Nephron progenitor cell (in vitro differentiated cells): ENCODE results near the gene PTGDS.

Experiments used
- DNase-seq: peaks from one replicate; pipeline ENCODE4 v3.0.0; 2021
- H3K27ac Mint-ChIP-seq: 2 replicates; pipeline ENCODE4 v1.8.0; 2021; ENCODE audit warnings: mild to moderate bottlenecking, moderate library complexity, mixed read lengths
- H3K27me3 Mint-ChIP-seq: 2 replicates; pipeline ENCODE4 v1.8.0; 2021; ENCODE audit warnings: mild to moderate bottlenecking, low read depth, mixed read lengths; ENCODE audit not compliant: poor library complexity
- H3K36me3 Mint-ChIP-seq: 2 replicates; pipeline ENCODE4 v1.8.0; 2021; ENCODE audit warnings: low read depth, mixed read lengths
- H3K4me1 Mint-ChIP-seq: 2 replicates; pipeline ENCODE4 v1.8.0; 2021; ENCODE audit warnings: mixed read lengths
- H3K4me3 Mint-ChIP-seq: 2 replicates; pipeline ENCODE4 v1.8.0; 2021; ENCODE audit warnings: mild to moderate bottlenecking, moderate library complexity, mixed read lengths
- H3K9me3 Mint-ChIP-seq: 2 replicates; pipeline ENCODE4 v1.8.0; 2021; ENCODE audit warnings: mild to moderate bottlenecking, moderate library complexity, mixed read lengths
- TF ChIP-seq, protein P1 (sequence below): fragments of 200-600 bp; sonication (generic); IDR thresholded peaks from 2 replicates; pipeline ENCODE4 v1.5.0; 2021; ENCODE audit warnings: antibody characterized with exemption

Gene PTGDS

DNA sequence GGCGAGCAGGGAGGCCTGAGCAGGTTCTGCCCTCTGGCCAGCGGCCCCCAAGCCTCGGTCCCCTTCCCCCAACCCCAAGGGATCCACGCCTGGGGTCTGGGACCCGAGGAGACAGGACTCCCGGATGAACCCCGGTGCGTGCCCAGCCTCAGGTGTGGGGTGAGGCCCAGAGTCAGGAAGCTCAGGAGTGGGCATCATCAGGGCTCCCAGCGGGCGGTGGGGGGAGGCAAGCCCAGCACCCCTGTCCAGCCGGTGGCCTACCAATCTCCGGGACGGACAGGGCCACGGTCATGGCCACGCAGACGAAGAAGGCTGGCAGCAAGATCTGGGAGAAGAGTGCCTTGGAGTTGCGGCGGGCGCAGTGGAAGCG is 36.3 kb downstream of the PTGDS start:
- Mint-ChIP-seq H3K27ac (no peak overlapping the region), H3K4me3 (no peak overlapping the region), H3K36me3 (peaks cover 14% of the 10 kb centered on the region), H3K27me3 (no peaks in the 10 kb centered on the region), H3K4me1 (no peaks in the 10 kb centered on the region), H3K9me3 (no peaks in the 10 kb centered on the region)
- TF ChIP-seq, protein P1, sequence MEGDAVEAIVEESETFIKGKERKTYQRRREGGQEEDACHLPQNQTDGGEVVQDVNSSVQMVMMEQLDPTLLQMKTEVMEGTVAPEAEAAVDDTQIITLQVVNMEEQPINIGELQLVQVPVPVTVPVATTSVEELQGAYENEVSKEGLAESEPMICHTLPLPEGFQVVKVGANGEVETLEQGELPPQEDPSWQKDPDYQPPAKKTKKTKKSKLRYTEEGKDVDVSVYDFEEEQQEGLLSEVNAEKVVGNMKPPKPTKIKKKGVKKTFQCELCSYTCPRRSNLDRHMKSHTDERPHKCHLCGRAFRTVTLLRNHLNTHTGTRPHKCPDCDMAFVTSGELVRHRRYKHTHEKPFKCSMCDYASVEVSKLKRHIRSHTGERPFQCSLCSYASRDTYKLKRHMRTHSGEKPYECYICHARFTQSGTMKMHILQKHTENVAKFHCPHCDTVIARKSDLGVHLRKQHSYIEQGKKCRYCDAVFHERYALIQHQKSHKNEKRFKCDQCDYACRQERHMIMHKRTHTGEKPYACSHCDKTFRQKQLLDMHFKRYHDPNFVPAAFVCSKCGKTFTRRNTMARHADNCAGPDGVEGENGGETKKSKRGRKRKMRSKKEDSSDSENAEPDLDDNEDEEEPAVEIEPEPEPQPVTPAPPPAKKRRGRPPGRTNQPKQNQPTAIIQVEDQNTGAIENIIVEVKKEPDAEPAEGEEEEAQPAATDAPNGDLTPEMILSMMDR = no peak
- no peak for DNase-seq

DNA sequence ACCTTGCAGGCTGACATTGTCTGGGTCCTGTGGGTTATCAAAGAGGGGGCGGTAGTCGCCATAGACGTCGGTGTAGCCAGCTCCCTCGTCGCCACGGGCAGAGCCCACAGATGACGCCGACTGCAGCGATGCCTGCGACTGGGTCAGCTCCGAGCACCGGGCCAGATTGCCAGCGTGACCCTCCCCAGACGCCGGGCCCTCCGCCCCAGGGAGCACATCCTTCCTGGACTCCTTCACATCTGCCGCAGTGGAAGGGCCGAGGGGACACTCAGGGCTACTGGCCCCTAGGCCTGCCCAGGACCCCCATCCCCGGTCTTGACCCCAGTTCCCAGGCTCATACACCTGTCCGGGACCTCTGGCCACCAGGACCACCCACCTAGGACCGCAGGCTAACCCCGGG is 36.9 kb downstream of the PTGDS start:
- H3K4me3 Mint-ChIP-seq = no peak overlapping the region
- no peaks in the 10 kb centered on the region for H3K27me3 Mint-ChIP-seq
- no peaks in the 10 kb centered on the region for H3K9me3 Mint-ChIP-seq
- no peak overlapping the region for H3K27ac Mint-ChIP-seq
- TF ChIP-seq, protein P1 = no peak
- peaks cover 14% of the 10 kb centered on the region for H3K36me3 Mint-ChIP-seq
- no peaks in the 10 kb centered on the region for H3K4me1 Mint-ChIP-seq
- no peak for DNase-seq

DNA sequence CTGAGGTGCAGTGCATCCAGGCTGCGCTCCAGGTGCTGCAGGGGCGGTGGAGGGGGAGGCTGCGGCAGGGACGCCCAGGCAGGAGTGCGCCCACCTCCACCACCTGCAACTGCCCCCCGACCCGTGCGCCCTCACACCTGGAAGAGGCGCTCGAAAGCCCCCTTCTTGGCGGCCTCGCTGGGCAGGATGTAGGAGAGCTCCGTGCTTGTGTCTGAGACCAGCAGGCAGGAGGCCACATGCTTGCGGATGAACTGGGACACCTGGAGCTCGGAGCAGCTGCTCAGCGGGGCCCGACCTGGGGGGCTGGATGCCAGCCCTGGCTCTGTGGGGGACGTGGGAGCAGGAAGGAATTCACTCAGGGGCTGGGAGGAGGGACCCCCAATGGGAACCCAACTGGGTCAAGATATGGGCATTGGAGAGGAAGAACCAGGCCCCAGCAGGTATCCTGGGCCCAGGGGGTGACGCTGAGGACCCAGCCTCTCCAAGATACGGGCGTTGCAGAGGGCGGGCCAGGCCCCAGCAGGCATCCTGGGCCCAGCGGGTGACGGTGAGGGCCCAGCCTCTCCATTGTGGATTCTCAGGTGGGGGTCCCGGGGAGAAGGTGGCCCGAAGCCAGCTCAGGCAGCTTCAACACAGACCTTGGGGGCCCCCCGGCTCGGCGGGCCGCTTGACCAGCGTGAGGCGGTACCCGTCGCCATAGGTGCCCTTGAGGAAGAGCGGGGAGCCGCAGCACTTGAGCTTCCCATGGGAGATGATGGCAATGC is 37.7 kb downstream of the PTGDS start:
- no peaks in the 10 kb centered on the region for H3K4me1 Mint-ChIP-seq
- peaks cover 14% of the 10 kb centered on the region for H3K36me3 Mint-ChIP-seq
- no peak overlapping the region for H3K4me3 Mint-ChIP-seq
- no peak for DNase-seq
- TF ChIP-seq, protein P1 = no peak
- H3K27ac Mint-ChIP-seq = no peak overlapping the region
- H3K27me3 Mint-ChIP-seq = no peaks in the 10 kb centered on the region
- H3K9me3 Mint-ChIP-seq = no peaks in the 10 kb centered on the region

- Mint-ChIP-seq H3K36me3 (peaks cover 14% of the 10 kb centered on the region), H3K4me1 (no peaks in the 10 kb centered on the region), H3K4me3 (no peak overlapping the region), H3K27me3 (no peaks in the 10 kb centered on the region), H3K9me3 (no peaks in the 10 kb centered on the region), H3K27ac (no peak overlapping the region)
- DNase-seq = no peak
- TF ChIP-seq, protein P1 = no peak
Observed at GRCh38 chr9:137015540-137015930, 38.2 kb downstream of the PTGDS start.

DNA sequence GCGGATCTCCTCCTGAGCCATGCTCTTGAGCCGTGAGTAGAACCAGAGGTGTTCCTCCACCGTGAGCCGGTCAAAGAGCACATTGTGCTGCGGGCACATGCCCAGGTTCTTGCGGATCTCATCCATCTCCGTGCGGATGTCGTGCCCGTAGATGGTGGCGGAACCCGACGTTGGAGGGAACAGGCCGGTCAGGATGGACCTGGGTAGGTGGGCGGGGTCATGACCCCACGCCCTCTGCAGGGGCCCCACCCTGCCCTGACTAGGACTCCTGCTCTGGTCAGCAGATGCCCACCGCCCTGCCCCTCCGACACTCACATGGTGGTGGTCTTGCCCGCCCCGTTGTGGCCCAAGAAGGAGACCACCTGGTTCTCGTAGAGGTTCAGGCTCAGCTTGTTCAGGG is 38.7 kb downstream of the PTGDS start:
- no peak overlapping the region for H3K4me3 Mint-ChIP-seq
- H3K9me3 Mint-ChIP-seq = no peaks in the 10 kb centered on the region
- DNase-seq = no peak
- H3K27ac Mint-ChIP-seq = no peak overlapping the region
- H3K36me3 Mint-ChIP-seq = peaks cover 14% of the 10 kb centered on the region
- TF ChIP-seq, protein P1 = no peak
- H3K4me1 Mint-ChIP-seq = no peaks in the 10 kb centered on the region
- no peaks in the 10 kb centered on the region for H3K27me3 Mint-ChIP-seq

- TF ChIP-seq, protein P1 = no peak
- no peak for DNase-seq
- no peaks in the 10 kb centered on the region for H3K9me3 Mint-ChIP-seq
- no peaks in the 10 kb centered on the region for H3K4me1 Mint-ChIP-seq
- H3K27me3 Mint-ChIP-seq = no peaks in the 10 kb centered on the region
- H3K4me3 Mint-ChIP-seq = no peak overlapping the region
- H3K27ac Mint-ChIP-seq = no peak overlapping the region
- peaks cover 9% of the 10 kb centered on the region for H3K36me3 Mint-ChIP-seq
Observed at GRCh38 chr9:137016436-137016835, 39.1 kb downstream of the PTGDS start.
